H1 (cell line): ENCODE results near the gene IKZF3.

Experiments used
- CBX8 ChIP-seq: fragments of 300-800, 300-1000 bp; sonication (generic); IDR thresholded peaks from 2 replicates; pipeline ENCODE4 v1.7.1; 2016; ENCODE audit warnings: low read depth, low read length, borderline replicate concordance
- CTCF ChIP-seq, 3 experiments: IDR thresholded peaks; 1 replicate in 2 of 3; 2 replicates in 1 of 3; pipeline versions ENCODE4 v1.5.1 to v1.6.1; 2011; ENCODE audit warnings: low read length in 3 of 3, mild to moderate bottlenecking in 3 of 3, inconsistent platforms in 2 of 3, low read depth in 1 of 3, moderate library complexity in 1 of 3; ENCODE audit not compliant: insufficient read depth in 1 of 3; ENCODE audit errors: control extremely low read depth in 1 of 3
- EZH2 ChIP-seq: fragments of 200-600 bp; sonication (generic); IDR thresholded peaks from 2 replicates; pipeline ENCODE4 v1.7.1; 2012; ENCODE audit warnings: low read depth, mild to moderate bottlenecking, moderate library complexity, low read length, inconsistent platforms; ENCODE audit not compliant: severe bottlenecking
- HDAC6 ChIP-seq: IDR thresholded peaks from one replicate; pipeline ENCODE4 v1.7.1; 2012; ENCODE audit warnings: low read depth, mild to moderate bottlenecking, inconsistent platforms, low read length, moderate library complexity
- RAD21 ChIP-seq, 2 experiments: IDR thresholded peaks in 1 of 2; conservative IDR thresholded peaks in 1 of 2; 2 replicates each; pipeline ENCODE4 v1.6.1; 2011; ENCODE audit warnings: low read depth in 2 of 2, low read length in 2 of 2, improper control_type of control experiment in 1 of 2, inconsistent platforms in 1 of 2, mild to moderate bottlenecking in 1 of 2, moderate library complexity in 1 of 2
- SP1 ChIP-seq: IDR thresholded peaks from 2 replicates; pipeline ENCODE4 v1.6.1; 2011; ENCODE audit warnings: low read depth, low read length
- YY1 ChIP-seq: IDR thresholded peaks from 2 replicates; pipeline ENCODE4 v1.6.1; 2011; ENCODE audit warnings: low read depth, mild to moderate bottlenecking, low read length

DNA sequence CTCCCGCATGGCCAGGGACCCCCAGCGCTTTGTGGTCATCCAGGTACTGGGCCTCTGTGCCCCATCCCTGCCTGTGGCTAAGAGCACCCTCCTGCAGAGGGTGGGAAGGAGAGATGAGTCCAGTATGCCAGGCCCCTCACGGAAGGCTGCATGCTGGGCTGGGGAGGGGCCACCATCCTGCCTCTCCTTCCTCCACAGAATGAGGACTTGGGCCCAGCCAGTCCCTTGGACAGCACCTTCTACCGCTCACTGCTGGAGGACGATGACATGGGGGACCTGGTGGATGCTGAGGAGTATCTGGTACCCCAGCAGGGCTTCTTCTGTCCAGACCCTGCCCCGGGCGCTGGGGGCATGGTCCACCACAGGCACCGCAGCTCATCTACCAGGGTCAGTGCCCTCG, 137.5 kb downstream of the IKZF3 start:
- no peak for TF ChIP-seq RAD21 (IDR thresholded peaks at IDR 0.05 in 1 of 2, conservative IDR thresholded peaks at IDR 0.05 in 1 of 2; ENCODE audit: low read depth in 2 of 2, low read length in 2 of 2)
- no peak for TF ChIP-seq CBX8
- no peak for TF ChIP-seq SP1
- no peak for TF ChIP-seq HDAC6
- no peak for TF ChIP-seq CTCF (IDR thresholded peaks at IDR 0.05; ENCODE audit: control extremely low read depth in 1 of 3, insufficient read depth in 1 of 3, low read depth in 1 of 3, low read length in 3 of 3)
- TF ChIP-seq YY1, result no peak
- TF ChIP-seq EZH2, result no peak
